Esophagus muscularis mucosa (tissue), 3 donors: ENCODE data around the gene CCDC14.

Experiments used
- CTCF ChIP-seq, 3 experiments: fragments of 200-600 bp in 2 of 3; fragments of 450-650 bp in 1 of 3; sonication (generic) in 2 of 3; IDR thresholded peaks; one replicate each; pipeline ENCODE4 v1.5.1; 2017 to 2019; ENCODE audit warnings: antibody characterized with exemption in 3 of 3, mild to moderate bottlenecking in 2 of 3, moderate library complexity in 1 of 3
- POLR2A ChIP-seq: fragments of 450-650 bp; IDR thresholded peaks from one replicate; pipeline ENCODE4 v1.6.1; 2017; ENCODE audit warnings: antibody characterized with exemption, moderate library complexity, mild to moderate bottlenecking, low read depth

DNA sequence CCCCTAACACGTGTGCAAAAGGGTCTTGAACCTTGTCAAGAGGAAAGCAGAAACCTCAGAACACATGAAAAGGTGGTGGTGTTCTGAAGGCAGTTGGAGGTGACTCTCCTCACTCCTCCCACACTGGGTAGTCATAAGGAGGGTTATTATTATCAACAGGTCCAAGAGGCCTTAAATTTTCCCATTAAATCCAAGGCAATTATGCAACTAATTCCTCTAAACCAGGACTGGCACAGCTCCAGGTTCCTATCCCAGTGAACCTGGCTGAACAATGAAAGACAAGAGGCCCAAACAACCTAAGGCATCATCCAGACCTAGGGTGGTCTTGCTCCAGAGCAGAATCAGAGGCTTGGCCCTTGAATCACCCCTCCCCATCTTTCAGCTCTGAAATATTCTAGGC, 91.9 kb downstream of the CCDC14 start:
- no peak for TF ChIP-seq POLR2A
- no peak for TF ChIP-seq CTCF (IDR thresholded peaks at IDR 0.05)
